HepG2 (cell line): ENCODE measurements around the gene HES6. TPM values are rescaled to one million over a fixed set of nuclear protein-coding genes. Genes with fewer than 3 reads are reported as not detected.

ENCODE experiments used
- ATF6 ChIP-seq: sonication (generic); formaldehyde crosslinking; conservative IDR thresholded peaks from 2 replicates; pipeline ENCODE4 v1.4.0; 2020; ENCODE audit warnings: missing genetic modification reagents
- BATF2 ChIP-seq: sonication (generic); formaldehyde crosslinking; IDR thresholded peaks from 2 replicates; pipeline ENCODE4 v1.8.0; 2022; ENCODE audit warnings: mild to moderate bottlenecking, missing genetic modification reagents, moderate library complexity
- CAMTA2 ChIP-seq: sonication (generic); formaldehyde crosslinking; IDR thresholded peaks from 2 replicates; pipeline ENCODE4 v1.4.0; 2020; ENCODE audit warnings: mild to moderate bottlenecking, missing genetic modification reagents, borderline replicate concordance
- GPN1 ChIP-seq: sonication (generic); formaldehyde crosslinking; IDR thresholded peaks from 2 replicates; pipeline ENCODE4 v1.5.1; 2020; ENCODE audit warnings: missing genetic modification reagents, borderline replicate concordance
- HNRNPK ChIP-seq: fragments of 200-400 bp; formaldehyde crosslinking; IDR thresholded peaks from 2 replicates; pipeline ENCODE4 v1.6.1; 2018; ENCODE audit warnings: low read length, low read depth, moderate library complexity, mild to moderate bottlenecking; ENCODE audit not compliant: poor library complexity, severe bottlenecking
- KLF13 ChIP-seq: sonication (generic); formaldehyde crosslinking; IDR thresholded peaks from 2 replicates; pipeline ENCODE4 v1.4.0; 2020; ENCODE audit warnings: mild to moderate bottlenecking, missing genetic modification reagents
- TERF1 ChIP-seq: sonication (generic); formaldehyde crosslinking; IDR thresholded peaks from 2 replicates; pipeline ENCODE4 v1.8.0; 2022; ENCODE audit warnings: mild to moderate bottlenecking, missing genetic modification reagents, moderate library complexity
- ZBTB10 ChIP-seq: sonication (generic); formaldehyde crosslinking; IDR thresholded peaks from 2 replicates; pipeline ENCODE4 v1.4.0; 2020; ENCODE audit warnings: missing genetic modification reagents, borderline replicate concordance
- ZNF143 ChIP-seq: sonication (generic); formaldehyde crosslinking; IDR thresholded peaks from 2 replicates; pipeline ENCODE4 v1.4.0; 2020; ENCODE audit warnings: missing genetic modification reagents
- ZNF430 ChIP-seq: sonication (generic); formaldehyde crosslinking; IDR thresholded peaks from 2 replicates; pipeline ENCODE4 v1.9.0; 2021; ENCODE audit warnings: mild to moderate bottlenecking, missing genetic modification reagents
- ZNF432 ChIP-seq: sonication (generic); formaldehyde crosslinking; IDR thresholded peaks from 2 replicates; pipeline ENCODE4 v1.5.0; 2020; ENCODE audit warnings: missing genetic modification reagents, mild to moderate bottlenecking, borderline replicate concordance
- ZNF512 ChIP-seq: sonication (generic); formaldehyde crosslinking; IDR thresholded peaks from 2 replicates; pipeline ENCODE4 v1.4.0; 2020; ENCODE audit warnings: mild to moderate bottlenecking, missing genetic modification reagents
- ZNF598 ChIP-seq: sonication (generic); formaldehyde crosslinking; IDR thresholded peaks from 2 replicates; pipeline ENCODE4 v1.5.1; 2020; ENCODE audit warnings: mild to moderate bottlenecking, missing genetic modification reagents, borderline replicate concordance
- polyA plus RNA-seq, 8 experiments: library from polyadenylated mRNA; depleted of rRNA in 3 of 8; stranded (reverse) in 7 of 8; unstranded in 1 of 8; fragments of >200 nt; fragmentation: Illumina TruSeq in 4 of 8; extraction: Trizol in 4 of 8; gene quantifications; 2 replicates each; pipeline versions ENCODE4 v1.2.1 to v1.2.3, GENCODE V29; 2011 to 2016; ENCODE audit warnings: low read depth in 4 of 8, missing spikeins in 1 of 8, mixed read lengths in 1 of 8; ENCODE audit not compliant: insufficient read depth in 1 of 8
- total RNA-seq, 5 experiments: library from RNA; depleted of rRNA; stranded (reverse); fragments of >200 nt; fragmentation: Illumina TruSeq; extraction: Trizol; gene quantifications; 2 replicates each; pipeline ENCODE4 v1.2.3, GENCODE V29; 2016; ENCODE audit warnings: low read depth in 1 of 5

HES6 gene
- total and polyA plus RNA-seq, 2 of the 13 experiments (the other 11 are each of a cell fraction or from before 2014, with no cell fraction given) = 19.5 to 82.8 TPM

GRCh38 chr2:238239863-238240756 lies at the start of gene HES6 (continued):
- TF ChIP-seq TERF1 (CRISPR knock-in tag) (no peak), HNRNPK (peak; percentile 83), GPN1 (CRISPR knock-in tag) (no peak), ZBTB10 (CRISPR knock-in tag) (no peak), ZNF432 (no peak), ATF6 (no peak), CAMTA2 (no peak), ZNF143 (CRISPR knock-in tag) (no peak; the same call in 1 of the 2 replicates), ZNF512 (CRISPR knock-in tag) (no peak), BATF2 (0 out of 2 replicates have a peak, but pooled peaks have one; percentile 13), ZNF430 (CRISPR knock-in tag) (peak; percentile 76; the same call in 1 of the 2 replicates), KLF13 (CRISPR knock-in tag) (no peak), ZNF598 (CRISPR knock-in tag) (no peak)
